ENCODE results near the gene YY1AP1. TPM values are rescaled to one million over a fixed set of nuclear protein-coding genes. Genes with fewer than 3 reads are reported as not detected.
"Not testable (repeated sequence)": the region's sequence is repeated elsewhere in the genome, so short reads cannot be mapped to it uniquely, and the experiment has no call there.

Gene YY1AP1
- total and polyA plus RNA-seq, 10 donors, result 21.9 to 145 (median 81.7) TPM

DNA sequence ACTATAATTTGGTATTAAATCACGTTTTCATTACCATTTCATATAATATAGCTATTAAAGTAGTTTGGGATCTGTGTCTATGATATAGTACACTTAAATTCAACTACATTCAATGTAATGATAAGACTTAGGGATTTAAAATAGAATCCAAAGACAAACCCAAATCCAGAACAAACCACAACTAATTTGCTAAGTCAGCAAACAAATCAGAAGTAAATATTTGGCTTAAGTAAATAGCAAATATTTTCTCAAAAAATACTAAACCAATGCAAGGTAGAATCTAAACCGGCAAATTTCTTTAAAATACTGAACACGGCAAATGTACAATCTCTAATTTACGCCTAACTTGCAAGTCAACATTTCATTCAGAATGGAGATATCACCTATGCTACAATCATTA lies 16.8 kb downstream of the YY1AP1 start:
- no peak overlapping the region for H3K27ac ChIP-seq
- intact Hi-C loops (cut with DNase I; ENCODE audit: low total_unique reads), result no loop called here
- H3K36me3 ChIP-seq, result peaks cover 9 to 100% (median 96%) of the 10 kb centered on the region in 6 donors
- H3K4me1 ChIP-seq, result no peaks in the 10 kb centered on the region
- H3K9me3 ChIP-seq, result no peaks in the 10 kb centered on the region
- no peak overlapping the region for H3K4me3 ChIP-seq
- DNase-seq, result no peak
- TF ChIP-seq CTCF (IDR thresholded peaks at IDR 0.05 in 8 of 11, conservative IDR thresholded peaks at IDR 0.05 in 3 of 11) (no peak), POLR2AphosphoS5 (IDR thresholded peaks at IDR 0.05) (no peak), POLR2A (IDR thresholded peaks at IDR 0.05) (no peak)
- no peaks in the 10 kb centered on the region for H3K27me3 ChIP-seq (replicated peaks in 1 of 7)
- 94 to 96% (median 94%) methylated on average over 4 of the region's 4 CpGs for WGBS, 5 donors

- Histone ChIP-seq H3K27ac (no peak overlapping the region), H3K36me3 (peaks cover 9 to 100% (median 96%) of the 10 kb centered on the region in 6 donors), H3K9me3 (no peaks in the 10 kb centered on the region), H3K4me1 (no peaks in the 10 kb centered on the region), H3K27me3 (replicated peaks in 1 of 7) (no peaks in the 10 kb centered on the region), H3K4me3 (no peak overlapping the region)
- 90 to 99% (median 98%) methylated on average over 5 of the region's 5 CpGs for WGBS, 5 donors
- TF ChIP-seq CTCF (IDR thresholded peaks at IDR 0.05 in 8 of 11, conservative IDR thresholded peaks at IDR 0.05 in 3 of 11), result no peak
- no peak for TF ChIP-seq POLR2A (IDR thresholded peaks at IDR 0.05)
- no peak for TF ChIP-seq POLR2AphosphoS5 (IDR thresholded peaks at IDR 0.05)
- intact Hi-C loops (cut with DNase I; ENCODE audit: low total_unique reads), result no loop called here
- no peak for DNase-seq
Observed at GRCh38 chr1:155669233-155670162, 19.1 kb downstream of the YY1AP1 start.

DNA sequence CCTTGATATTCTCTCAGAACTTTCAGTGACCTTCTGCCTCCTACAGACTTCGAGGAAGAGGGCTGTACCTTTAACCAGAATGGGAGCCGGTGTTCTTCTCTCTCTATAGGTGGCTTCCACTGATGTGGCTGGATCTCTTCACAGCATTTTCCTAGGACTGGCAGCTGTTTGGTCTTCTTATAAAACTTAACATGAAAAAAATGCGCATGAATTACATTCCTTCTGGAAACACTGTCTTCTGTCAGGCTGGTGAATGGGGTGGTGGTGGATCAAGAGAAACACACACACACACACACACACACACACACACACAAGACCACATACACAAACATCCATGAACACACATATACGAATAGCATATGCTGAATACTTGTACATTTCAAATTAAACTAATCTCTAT lies 27.3 kb downstream of the YY1AP1 start:
- H3K27ac ChIP-seq; DNase-seq; H3K27me3 ChIP-seq (replicated peaks in 1 of 7); intact Hi-C loops (cut with DNase I; ENCODE audit: low total_unique reads); H3K9me3 ChIP-seq; H3K4me3 ChIP-seq; H3K4me1 ChIP-seq: not testable (repeated sequence)
- H3K36me3 ChIP-seq, result peaks cover 11 to 83% (median 79%) of the 10 kb centered on the region in 6 donors
- 83 to 100% (median 90%) methylated on average over 2 to 4 of the region's 4 CpGs for WGBS, 5 donors

DNA sequence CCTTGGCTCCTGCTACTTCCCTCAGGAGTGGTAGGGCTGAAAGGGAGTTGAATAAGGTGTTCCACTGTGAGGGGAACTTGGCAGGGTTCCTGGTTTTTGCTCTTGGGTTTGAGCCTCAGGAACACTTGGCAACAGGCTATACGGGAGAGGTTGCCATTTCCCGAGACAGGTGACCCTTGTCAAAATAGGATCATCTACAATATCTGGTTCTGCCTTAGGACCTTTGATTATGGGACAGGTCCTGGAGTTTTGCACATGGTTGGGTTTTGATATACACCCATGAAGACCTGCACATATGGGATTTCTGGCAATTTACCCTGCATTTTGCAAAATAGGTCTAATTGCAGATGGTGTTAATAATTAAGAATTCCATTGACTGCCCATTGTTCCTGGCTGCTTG lies 31.1 kb downstream of the YY1AP1 start:
- H3K27ac ChIP-seq, result no peak overlapping the region
- H3K4me3 ChIP-seq, result no peak overlapping the region
- 89 to 100% (median 93%) methylated on average over 2 of the region's 2 CpGs for WGBS, 5 donors
- H3K36me3 ChIP-seq, result peaks cover 6 to 45% (median 41%) of the 10 kb centered on the region in 6 donors
- TF ChIP-seq POLR2AphosphoS5 (IDR thresholded peaks at IDR 0.05), result no peak
- TF ChIP-seq CTCF (IDR thresholded peaks at IDR 0.05 in 8 of 11, conservative IDR thresholded peaks at IDR 0.05 in 3 of 11), result no peak
- no peak for TF ChIP-seq POLR2A (IDR thresholded peaks at IDR 0.05)
- H3K27me3 ChIP-seq (replicated peaks in 1 of 7), result no peaks in the 10 kb centered on the region
- DNase-seq, result no peak
- intact Hi-C loops (cut with DNase I; ENCODE audit: low total_unique reads), result no loop called here
- no peaks in the 10 kb centered on the region for H3K9me3 ChIP-seq
- H3K4me1 ChIP-seq, result no peaks in the 10 kb centered on the region

Data from spleen (tissue), 11 donors.